ENCODE results near the gene DENND1B. TPM values are rescaled to one million over a fixed set of nuclear protein-coding genes. Genes with fewer than 3 reads are reported as not detected.
A peak's percentile ranks its signal among the peaks of the same experiment; 100 is the strongest.

DENND1B gene
- total and polyA plus RNA-seq, 2 of the 13 experiments (the other 11 are each of a cell fraction or from before 2014, with no cell fraction given), result 2.6 to 5.7 TPM

- no TSS peak for BruUV-seq (replicated peaks)
- H3K27me3 ChIP-seq (ENCODE audit: control insufficient read depth in 1 of 2, insufficient read depth in 2 of 2, low read length in 2 of 2), result no peaks in the 10 kb centered on the region
- H3K79me2 ChIP-seq (ENCODE audit: insufficient read depth, low read length), result no peaks in the 10 kb centered on the region
- in situ Hi-C loops (cut with HindIII; ENCODE audit: extremely low pct_ligation_motif_present, low pct_unique_long_range_greater_than_20kb) (no loop called here), intact Hi-C loops (cut with micrococcal nuclease; ENCODE audit: unreplicated experiment) (no loop called here)
- FAIRE-seq (no peak), ATAC-seq (peak; percentile 54; the same call in 2 of the 3 replicates), DNase-seq (ENCODE audit: low spot score) (no peak)
- H3K4me1 ChIP-seq (ENCODE audit: insufficient read depth, low read length), result peaks cover 7% of the 10 kb centered on the region; the same call in 1 of the 2 replicates
- 66% methylated on average over 1 of the region's 1 CpG for WGBS (ENCODE audit: low lambda C conversion rate)
- no peaks in the 10 kb centered on the region for H3K9me3 ChIP-seq (ENCODE audit: low read length)
- no peak overlapping the region for H3K9ac ChIP-seq (ENCODE audit: insufficient read depth, low read depth, low read length)
- H3K4me2 ChIP-seq (ENCODE audit: low read depth, low read length), result no peak overlapping the region
- TF ChIP-seq, protein P1, sequence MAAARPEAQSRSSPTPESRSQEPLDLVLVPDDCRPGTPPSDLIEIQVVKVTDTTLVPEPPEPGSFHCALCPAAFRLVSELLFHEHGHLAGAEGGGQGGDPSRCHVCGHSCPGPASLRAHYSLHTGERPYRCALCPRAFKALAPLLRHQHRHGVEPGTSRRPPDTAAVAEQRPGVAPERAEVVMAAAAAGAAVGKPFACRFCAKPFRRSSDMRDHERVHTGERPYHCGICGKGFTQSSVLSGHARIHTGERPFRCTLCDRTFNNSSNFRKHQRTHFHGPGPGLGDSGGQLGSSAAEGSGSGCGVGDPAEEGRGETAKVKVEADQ (CRISPR knock-in tag; IDR thresholded peaks at IDR 0.05; ENCODE audit: borderline replicate concordance), result no peak
- TF ChIP-seq ARID3A (IDR thresholded peaks at IDR 0.05; ENCODE audit: low read depth, low read length) (no peak), MXI1 (IDR thresholded peaks at IDR 0.05; ENCODE audit: borderline replicate concordance, low read depth, low read length) (no peak), REPIN1 (CRISPR knock-in tag; IDR thresholded peaks at IDR 0.05; ENCODE audit: borderline replicate concordance, low read depth) (no peak), REL (CRISPR knock-in tag; conservative IDR thresholded peaks at IDR 0.05) (no peak), PAWR (CRISPR knock-in tag; IDR thresholded peaks at IDR 0.05; ENCODE audit: borderline replicate concordance) (no peak), ZNF577 (CRISPR knock-in tag; IDR thresholded peaks at IDR 0.05; ENCODE audit: borderline replicate concordance, low read depth) (no peak), ATF7-NPFF (CRISPR knock-in tag; IDR thresholded peaks at IDR 0.05; ENCODE audit: low read depth) (no peak), PREB (CRISPR knock-in tag; IDR thresholded peaks at IDR 0.05) (no peak), ZKSCAN8 (CRISPR knock-in tag; IDR thresholded peaks at IDR 0.05; ENCODE audit: borderline replicate concordance) (no peak), ZNF766 (CRISPR knock-in tag; IDR thresholded peaks at IDR 0.05; ENCODE audit: borderline replicate concordance) (no peak), ZSCAN31 (CRISPR knock-in tag; IDR thresholded peaks at IDR 0.05; ENCODE audit: low read depth) (no peak)
- no peak overlapping the region for H3K27ac ChIP-seq (ENCODE audit: extremely low read length, insufficient read depth, low read length)
- H3K36me3 ChIP-seq (replicated peaks in 1 of 2; ENCODE audit: control insufficient read depth in 1 of 2, insufficient read depth in 2 of 2, low read length in 2 of 2), result no peaks in the 10 kb centered on the region; a peak in 1 of 5 replicates
- ChIA-PET CTCF (ENCODE audit: low intra/inter-chr PET ratio, low total read pairs) (no interaction called here), POLR2A (no interaction called here)
- H3K4me3 ChIP-seq (replicated peaks in 1 of 3; ENCODE audit: insufficient read depth in 1 of 3, low read depth in 2 of 3, low read length in 3 of 3), result no peak overlapping the region
- H2AFZ ChIP-seq (ENCODE audit: low read length), result no peak overlapping the region
- H4K20me1 ChIP-seq (ENCODE audit: insufficient read depth, low read length), result no peaks in the 10 kb centered on the region
Observed at GRCh38 chr1:197546989-197547388, 228.3 kb downstream of the DENND1B start.
